HPDE6-E6E7 (cell line): ENCODE measurements around the gene PROX1.

Experiments used
- DNase-seq: peaks from one replicate; pipeline ENCODE4 v3.0.0; 2011; ENCODE audit warnings: missing footprints; ENCODE audit errors: extremely low spot score

The PROX1 gene

DNA sequence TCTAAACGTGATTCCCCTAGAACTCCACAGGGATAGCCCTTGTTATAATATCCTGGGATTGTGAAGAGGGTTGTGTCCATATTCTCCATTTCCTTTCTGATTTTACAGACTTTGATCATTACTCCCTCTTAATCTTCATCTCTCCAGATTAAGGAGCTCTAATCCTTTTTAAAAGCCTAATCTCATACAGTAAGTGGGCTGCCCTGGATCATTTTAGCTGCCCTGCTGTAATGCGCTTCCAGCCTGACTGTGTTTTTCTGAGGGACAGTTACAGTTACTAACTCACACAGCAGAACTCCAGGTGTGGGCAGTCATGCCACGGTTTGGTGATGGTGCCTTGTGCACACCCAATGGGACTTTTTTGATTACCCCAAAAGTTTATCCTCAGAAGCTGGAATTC is 33.5 kb downstream of the PROX1 start:
- DNase-seq: no peak

- DNase-seq: no peak
Measured at GRCh38 chr1:214022229-214022791, 34.5 kb downstream of the PROX1 start.

GRCh38 chr1:214022810-214023425 is 35.1 kb downstream of the PROX1 start:
- DNase-seq: no peak

- DNase-seq: no peak
Measured at GRCh38 chr1:214026985-214027384, 39.2 kb downstream of the PROX1 start.

- no peak for DNase-seq
Measured at GRCh38 chr1:214027498-214027897, 39.7 kb downstream of the PROX1 start.

DNA sequence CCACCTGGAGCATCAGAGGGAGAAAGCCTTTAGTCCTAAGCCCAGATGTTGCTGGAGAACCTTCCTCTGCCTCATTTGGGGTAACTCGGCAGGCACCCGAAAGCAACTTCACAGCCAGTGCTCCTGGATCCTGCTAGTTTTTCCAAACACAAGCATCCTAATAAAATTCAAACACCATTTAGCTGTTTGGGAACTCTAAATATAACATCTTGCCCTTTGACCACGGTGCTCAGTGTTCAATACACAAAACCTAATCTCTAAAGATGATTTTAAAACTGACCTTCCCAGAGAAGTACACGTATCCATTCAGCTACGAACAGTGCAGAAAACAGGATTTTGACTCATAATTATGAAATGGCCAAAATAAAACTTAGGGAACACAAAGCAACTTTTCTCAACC is 40.3 kb downstream of the PROX1 start:
- no peak for DNase-seq

DNA sequence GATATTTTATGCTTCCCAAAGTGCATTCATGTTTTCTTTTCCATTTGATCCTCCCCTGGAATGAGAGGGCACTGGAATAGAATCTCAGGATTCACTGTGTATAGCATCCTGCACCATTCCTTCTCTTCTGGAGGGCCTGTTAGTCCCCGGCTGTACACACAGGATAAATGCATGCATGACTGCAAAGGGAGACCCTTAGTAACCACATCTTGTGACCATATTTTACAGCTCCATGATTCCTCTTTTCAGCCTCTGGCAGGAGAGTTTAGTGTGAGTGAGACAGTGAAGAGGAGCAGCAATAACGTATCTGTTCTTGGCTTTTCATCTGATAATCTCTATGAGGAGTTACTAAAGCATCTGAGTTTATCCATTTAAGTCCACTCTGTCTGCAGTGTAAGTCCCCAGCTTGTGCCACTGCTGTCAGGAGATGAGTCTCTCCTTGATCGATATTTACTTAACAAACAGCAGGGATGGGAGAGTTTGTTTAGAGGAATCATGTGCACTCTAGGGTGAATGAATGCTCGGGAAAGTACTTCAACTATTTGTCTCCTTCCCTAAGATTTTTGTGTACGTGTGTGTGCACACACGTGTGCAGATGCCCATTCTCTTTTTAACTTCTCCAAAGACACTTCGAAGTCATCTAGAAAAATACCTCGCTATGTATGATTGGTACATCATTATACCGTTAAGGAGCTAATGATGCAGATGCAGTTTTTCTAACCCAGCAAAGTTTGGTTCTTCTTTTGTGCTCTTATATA is 41.1 kb downstream of the PROX1 start:
- DNase-seq: no peak

DNA sequence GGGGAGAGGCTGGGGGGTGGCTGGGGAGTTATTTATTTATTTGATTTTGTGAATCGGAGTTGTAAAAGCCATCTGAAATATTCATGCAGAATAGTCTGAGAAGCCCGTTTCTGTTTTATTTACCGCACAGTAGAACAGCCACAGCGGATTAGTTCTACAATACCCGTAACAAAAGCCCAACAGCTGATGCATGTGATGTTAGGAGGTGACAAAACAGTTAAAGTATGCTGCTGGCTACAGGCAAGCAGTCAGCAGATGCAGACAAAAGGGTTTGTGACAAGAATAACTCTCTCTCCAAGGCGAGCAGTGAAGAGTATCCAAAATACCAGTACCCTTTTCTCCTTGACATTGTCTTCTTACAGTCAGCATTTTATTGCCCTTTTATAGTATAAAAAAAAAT is 42.0 kb downstream of the PROX1 start:
- no peak for DNase-seq

DNA sequence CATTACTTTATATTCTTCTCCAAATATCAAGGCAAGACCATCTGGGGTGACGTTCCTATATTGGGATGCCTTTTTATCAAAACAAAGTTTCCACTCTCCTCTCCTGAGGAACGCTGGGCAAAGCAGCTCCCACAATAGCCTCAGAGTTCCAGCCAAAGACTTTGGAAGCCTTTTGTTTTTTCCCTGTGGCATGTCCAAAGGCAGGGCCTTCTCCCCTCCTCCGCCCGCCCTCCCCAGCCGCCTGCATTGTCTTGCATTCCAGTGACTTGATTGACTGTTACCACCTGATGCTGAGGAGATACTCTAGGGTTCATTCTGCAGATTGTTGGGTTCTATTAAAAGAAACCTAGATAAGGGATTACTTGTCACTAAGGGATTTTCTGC is 43.5 kb downstream of the PROX1 start:
- DNase-seq: no peak

- no peak for DNase-seq
Measured at GRCh38 chr1:214037468-214037867, 49.7 kb downstream of the PROX1 start.

DNA sequence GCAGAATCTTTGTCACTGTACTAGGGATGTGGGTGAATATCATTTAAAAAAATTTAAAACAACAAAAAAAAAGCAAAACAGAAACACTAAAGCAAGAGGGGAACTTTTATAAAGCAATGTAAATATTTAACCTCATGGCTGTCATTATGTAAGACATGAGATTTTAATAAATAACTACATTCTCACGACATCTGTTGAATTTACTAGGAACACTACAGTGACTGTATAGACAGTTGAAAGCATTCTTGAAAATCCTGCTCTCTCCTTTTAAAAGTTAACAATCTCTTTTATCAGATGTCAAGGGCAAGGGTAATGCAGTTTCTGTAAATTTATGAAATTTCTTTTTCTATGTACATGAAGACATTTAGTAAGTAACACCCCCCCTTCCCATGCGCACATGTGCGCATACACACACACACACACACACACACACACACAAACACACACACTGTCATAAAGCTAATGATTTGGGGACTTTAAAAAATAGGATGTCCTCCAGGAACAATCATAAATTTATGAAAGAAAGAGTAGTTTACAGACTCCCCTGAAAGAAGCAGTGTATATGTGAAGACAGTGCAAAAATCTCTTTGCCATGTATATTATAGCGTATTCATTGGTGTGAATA is 51.7 kb downstream of the PROX1 start:
- no peak for DNase-seq

DNA sequence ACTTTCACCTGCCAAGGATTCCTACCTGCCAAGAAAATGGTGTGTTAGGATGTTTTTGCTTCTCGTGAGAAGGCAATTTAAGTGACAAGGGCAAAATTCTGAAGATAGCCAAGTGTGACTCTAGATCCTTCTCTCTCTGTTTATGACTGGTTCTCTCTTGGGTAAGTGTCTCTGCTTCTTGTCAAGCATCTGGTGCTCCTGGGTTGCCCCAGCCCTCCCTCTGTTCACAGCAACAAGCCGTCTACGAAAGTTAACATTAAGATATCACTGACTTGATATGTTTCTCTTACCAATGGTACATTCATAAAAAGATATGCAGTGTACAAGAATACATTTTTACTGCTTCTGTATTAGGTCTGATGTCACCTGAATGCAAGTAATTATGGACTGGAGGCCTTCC is 55.4 kb downstream of the PROX1 start:
- DNase-seq: no peak

GRCh38 chr1:214044438-214045214 is 56.9 kb downstream of the PROX1 start:
- no peak for DNase-seq

DNA sequence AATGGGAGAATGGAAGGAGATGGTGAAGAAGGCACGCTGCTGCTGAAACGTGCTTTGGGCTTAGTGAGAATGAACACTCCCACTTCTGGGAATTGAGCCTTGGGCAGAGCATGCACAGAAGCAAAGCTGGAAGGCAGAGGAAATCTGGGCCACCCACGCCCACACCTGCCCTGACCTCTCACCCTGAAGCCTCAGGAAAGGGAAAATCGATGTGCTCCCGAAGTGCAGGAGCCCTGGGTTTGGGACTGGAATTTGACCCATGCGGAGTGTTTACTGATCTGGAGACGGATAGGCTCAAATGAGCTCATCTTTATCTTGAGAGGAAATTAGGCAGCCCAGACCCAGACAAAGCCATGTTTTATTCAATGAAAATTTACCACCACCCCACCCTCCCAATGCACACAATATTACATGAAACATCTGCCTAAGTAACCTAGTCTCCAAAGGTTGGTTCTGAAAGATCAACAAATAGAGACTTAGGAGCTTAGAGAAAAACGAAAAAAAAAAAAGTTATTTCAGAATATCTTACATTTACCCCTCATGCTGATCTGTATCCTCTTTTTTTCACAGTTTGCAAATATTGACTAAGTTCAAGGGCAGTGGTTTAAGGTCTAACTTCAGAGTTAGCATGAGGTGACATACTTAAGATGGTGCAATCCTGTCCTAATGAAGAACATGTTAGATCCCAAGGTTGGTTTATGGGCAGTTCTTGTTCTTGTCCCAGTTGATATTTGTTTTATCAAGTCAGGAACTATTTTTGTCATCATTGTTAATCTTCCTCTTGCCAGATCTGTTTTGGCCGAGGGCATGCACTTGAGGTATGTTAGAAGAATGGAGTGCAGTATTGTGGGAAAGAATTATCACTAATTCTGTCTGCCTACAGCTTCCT is 63.0 kb downstream of the PROX1 start:
- no peak for DNase-seq

DNA sequence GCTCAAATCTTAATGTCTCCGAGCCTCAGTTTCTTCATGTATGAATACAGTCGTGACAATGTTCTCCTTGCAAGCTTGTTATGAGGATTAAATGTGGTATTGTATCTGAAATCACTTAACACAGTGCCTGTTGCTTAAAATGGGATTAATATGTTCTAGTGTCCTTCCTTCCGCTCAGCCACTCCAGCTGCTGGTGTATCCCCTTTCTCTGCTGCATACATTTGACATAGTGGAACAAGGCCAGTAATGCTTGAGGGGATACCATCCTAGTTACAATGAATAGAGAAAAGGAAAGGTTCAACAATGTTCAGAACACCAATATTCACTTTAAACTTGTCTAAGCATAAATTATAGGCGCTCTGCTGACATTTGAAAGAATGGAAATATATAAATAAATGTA is 64.0 kb downstream of the PROX1 start:
- no peak for DNase-seq

DNA sequence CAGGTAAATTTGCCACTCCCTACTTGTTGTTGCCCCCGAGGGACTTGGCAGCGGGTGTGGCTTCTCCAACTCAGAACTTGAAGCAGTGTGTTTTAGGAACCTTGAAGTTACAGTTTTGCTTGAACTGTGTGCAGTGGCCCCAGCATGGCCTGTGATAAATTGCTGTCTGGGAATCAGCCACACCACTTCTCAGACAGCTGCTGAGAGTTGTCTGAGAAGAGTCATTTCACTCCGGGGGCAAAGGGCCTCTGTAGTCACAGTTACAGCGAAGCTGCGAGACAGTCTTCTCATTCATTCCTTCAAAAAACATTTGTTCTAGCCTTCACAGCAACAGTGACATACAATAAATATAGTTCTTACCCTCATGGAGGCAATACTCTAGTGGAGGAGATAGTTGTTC is 70.3 kb downstream of the PROX1 start:
- no peak for DNase-seq

GRCh38 chr1:214066190-214066589 is 78.4 kb downstream of the PROX1 start:
- DNase-seq: no peak

GRCh38 chr1:214066936-214067335 is 79.2 kb downstream of the PROX1 start:
- no peak for DNase-seq

GRCh38 chr1:214067397-214067796 is 79.6 kb downstream of the PROX1 start:
- DNase-seq: no peak

DNA sequence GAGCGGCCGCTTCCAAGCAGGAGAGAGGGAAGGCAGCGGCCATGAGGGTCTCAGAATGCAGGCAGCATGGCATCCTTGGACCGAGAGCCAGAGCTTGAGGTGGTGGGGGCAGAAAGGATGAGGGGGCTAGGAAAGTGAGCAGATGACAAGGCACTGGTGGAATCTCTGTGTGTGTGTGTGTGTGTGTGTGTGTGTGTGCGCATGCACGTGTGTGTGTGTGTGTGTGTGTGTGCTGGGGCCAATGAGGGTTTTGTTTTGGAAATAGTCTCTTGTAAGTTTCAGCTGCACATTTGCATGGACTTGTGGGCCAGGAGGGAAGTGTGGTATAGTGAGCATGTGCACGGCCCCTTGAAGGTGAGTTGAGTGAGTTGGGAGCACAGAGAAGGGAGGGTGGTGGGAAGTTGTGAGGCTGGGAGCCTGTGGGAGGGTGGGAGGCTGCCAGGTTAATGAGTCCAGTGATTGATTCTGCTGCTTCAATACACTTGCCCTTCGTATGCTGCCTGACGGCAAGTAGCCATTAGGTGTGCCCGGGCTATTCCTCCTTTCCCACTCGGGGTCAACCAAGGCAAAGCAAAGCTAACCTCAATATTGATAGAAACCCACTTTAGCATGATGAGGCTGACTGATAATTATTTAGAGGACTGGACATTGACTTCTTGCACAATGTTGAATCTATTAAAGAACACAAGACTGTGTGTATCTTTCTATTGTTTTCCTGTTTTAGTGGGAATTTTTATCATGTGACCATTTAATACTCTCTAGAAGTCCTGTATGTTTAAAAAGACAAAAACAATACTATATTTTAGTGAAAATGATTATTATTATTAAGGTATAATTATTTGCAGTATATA is 80.3 kb downstream of the PROX1 start:
- no peak for DNase-seq
